Cardiac muscle cell (in vitro differentiated cells and primary cell): ENCODE measurements around the gene RASD1. TPM values are rescaled to one million over a fixed set of nuclear protein-coding genes. Genes with fewer than 3 reads are reported as not detected.

ENCODE experiments used
- DNase-seq, 2 donors: peaks; one replicate each; pipeline versions ENCODE4 v3.0.0 to v3.0.0-alpha.2; 2010 to 2017; ENCODE audit warnings: low read depth in 1 of 2, low spot score in 1 of 2
- H3K27ac ChIP-seq: fragments of 200-600 bp; sonication (generic); 2 replicates; pipeline ENCODE4 v1.5.1; 2016
- H3K27me3 ChIP-seq: fragments of 200-600 bp; sonication (generic); 2 replicates; pipeline ENCODE4 v1.6.0; 2016; ENCODE audit warnings: control low read depth
- H3K36me3 ChIP-seq: fragments of 200-600 bp; sonication (generic); 2 replicates; pipeline ENCODE4 v1.5.1; 2016; ENCODE audit warnings: control low read depth
- H3K4me1 ChIP-seq: fragments of 200-600 bp; sonication (generic); 2 replicates; pipeline ENCODE4 v1.8.1; 2017; ENCODE audit warnings: low read depth, mild to moderate bottlenecking, mixed run types
- H3K4me3 ChIP-seq: fragments of 200-600 bp; sonication (generic); 2 replicates; pipeline ENCODE4 v1.5.1; 2016; ENCODE audit warnings: mild to moderate bottlenecking
- H3K9me3 ChIP-seq: fragments of 200-600 bp; sonication (generic); 2 replicates; pipeline ENCODE4 v1.5.1; 2017; ENCODE audit warnings: low read depth, mild to moderate bottlenecking, control low read depth
- CTCF ChIP-seq: IDR thresholded peaks from 2 replicates; pipeline ENCODE4 v1.5.1; 2012; ENCODE audit warnings: low read depth, mild to moderate bottlenecking, low read length
- polyA plus RNA-seq: library from polyadenylated mRNA; unstranded; fragments of >200 nt; fragmentation: Nextera tagmentation; extraction: Ambion mirVana; gene quantifications from 2 replicates; pipeline ENCODE4 v1.2.1, GENCODE V29; 2016
- total RNA-seq: library from RNA; depleted of rRNA; stranded (reverse); fragments of >200 nt; gene quantifications from 2 replicates; pipeline ENCODE4 v1.2.3, GENCODE V29; 2016

RASD1 gene
- total and polyA plus RNA-seq, 2 experiments from 2014 or later, result 24.3 to 28.4 TPM

DNA sequence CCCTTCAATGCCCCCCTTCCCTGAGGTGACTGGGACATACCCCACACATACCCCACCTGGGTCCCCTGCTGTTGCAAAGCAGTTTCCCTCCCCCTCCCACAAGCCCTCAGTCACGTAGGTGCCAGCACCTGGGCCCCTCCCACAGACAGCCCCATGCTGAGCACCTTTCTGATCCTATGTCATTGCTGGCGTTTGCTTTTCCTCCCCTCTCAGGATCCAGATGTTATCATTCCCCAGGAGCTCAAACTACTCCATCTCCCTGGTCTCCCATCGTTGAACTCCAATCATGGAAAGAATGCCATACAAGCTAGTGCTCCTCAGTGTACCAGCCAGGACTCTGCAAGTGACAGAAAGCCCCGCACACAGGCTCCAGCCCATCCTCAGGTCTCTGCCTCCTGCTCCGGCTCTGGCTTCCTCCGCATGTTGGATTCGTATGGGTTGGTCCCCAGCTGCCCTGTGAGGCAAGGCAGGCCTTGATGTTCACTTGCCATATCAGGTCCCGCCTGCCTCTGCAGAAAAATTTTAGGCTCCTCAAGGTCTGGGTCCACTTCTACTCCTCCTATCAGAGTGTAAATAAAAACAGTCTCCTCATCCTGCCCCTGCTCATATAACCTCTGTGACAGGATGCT, 50.8 kb downstream of the RASD1 start:
- DNase-seq, result no peak
- no peaks in the 10 kb centered on the region for H3K9me3 ChIP-seq

More for the DNA sequence above, 50.8 kb downstream of the RASD1 start:
- Histone ChIP-seq H3K27me3 (no peaks in the 10 kb centered on the region), H3K4me3 (no peak overlapping the region), H3K4me1 (peaks cover 6% of the 10 kb centered on the region), H3K27ac (no peak overlapping the region), H3K36me3 (no peaks in the 10 kb centered on the region)
- no peak for TF ChIP-seq CTCF

Other genes with a start within 250 kb of the RASD1 start
- gene COPS3, start 215.1 kb downstream of the RASD1 start, total RNA-seq, result 51.1 and 67.8 TPM in 2 replicates
- 98.4 and 123 TPM in 2 replicates for gene COPS3, start 215.1 kb downstream of the RASD1 start, polyA plus RNA-seq
- gene NT5M, start 193.0 kb downstream of the RASD1 start, total RNA-seq, result 38.5 and 52.8 TPM in 2 replicates
- 32.9 and 57.5 TPM in 2 replicates for gene NT5M, start 193.0 kb downstream of the RASD1 start, polyA plus RNA-seq
- gene MED9, start 19.4 kb downstream of the RASD1 start, total RNA-seq, result 34.0 and 38.2 TPM in 2 replicates
- gene MED9, start 19.4 kb downstream of the RASD1 start, polyA plus RNA-seq, result 27.9 and 42.3 TPM in 2 replicates
- 126 and 196 TPM in 2 replicates for gene PEMT, start 95.3 kb upstream of the RASD1 start, total RNA-seq
- 135 and 141 TPM in 2 replicates for gene PEMT, start 95.3 kb upstream of the RASD1 start, polyA plus RNA-seq
- gene RAI1, start 185.1 kb upstream of the RASD1 start, total RNA-seq, result 29.7 and 46.2 TPM in 2 replicates
- 19.9 and 20.2 TPM in 2 replicates for gene RAI1, start 185.1 kb upstream of the RASD1 start, polyA plus RNA-seq